Upper lobe of left lung (tissue), 6 donors: ENCODE measurements around the gene TCF7. TPM values are rescaled to one million over a fixed set of nuclear protein-coding genes. Genes with fewer than 3 reads are reported as not detected.
A peak's percentile ranks its signal among the peaks of the same experiment; 100 is the strongest.

Experiments used
- ATAC-seq, 2 donors: fragments of 200-7000 bp; cut with Tn5 transposase; one replicate each; pipeline ENCODE4 v1.9.1; 2022; ENCODE audit warnings: mild to moderate bottlenecking in 2 of 2, moderate library complexity in 2 of 2; ENCODE audit not compliant: low FRiP score in 2 of 2
- DNase-seq, 2 donors: peaks; one replicate each; pipeline ENCODE4 v3.0.0-alpha.2; 2019 to 2020
- H3K27ac ChIP-seq, 4 donors: fragments of 200-600 bp; sonication (generic); one replicate each; pipeline ENCODE4 v1.5.1; 2016 to 2019
- H3K27me3 ChIP-seq, 4 donors: fragments of 200-600 bp; sonication (generic); one replicate each; pipeline ENCODE4 v1.5.1; 2017 to 2019
- H3K36me3 ChIP-seq, 4 donors: fragments of 200-600 bp; sonication (generic); one replicate each; pipeline ENCODE4 v1.5.1; 2016 to 2019
- H3K4me1 ChIP-seq, 4 donors: fragments of 200-600 bp; sonication (generic); one replicate each; pipeline ENCODE4 v1.5.1; 2018 to 2019
- H3K4me3 ChIP-seq, 4 donors: fragments of 200-600 bp; sonication (generic); one replicate each; pipeline ENCODE4 v1.5.1; 2017 to 2019; ENCODE audit warnings: mild to moderate bottlenecking in 2 of 4, moderate library complexity in 1 of 4
- H3K9me3 ChIP-seq, 4 donors: fragments of 200-600 bp; sonication (generic); one replicate each; pipeline ENCODE4 v1.5.1; 2018 to 2019
- CTCF ChIP-seq, 6 experiments: fragments of 450-650 bp in 4 of 6; fragments of 200-600 bp in 2 of 6; sonication (generic) in 2 of 6; IDR thresholded peaks; one replicate each; pipeline ENCODE4 v1.5.1; 2016 to 2019; ENCODE audit warnings: antibody characterized with exemption in 6 of 6
- EP300 ChIP-seq, 4 donors: sonication (generic); formaldehyde crosslinking; IDR thresholded peaks; one replicate each; pipeline ENCODE4 v1.5.1; 2017; ENCODE audit warnings: antibody characterized with exemption in 4 of 4, control low read depth in 2 of 4
- POLR2A ChIP-seq, 4 donors: fragments of 450-650 bp; IDR thresholded peaks; one replicate each; pipeline ENCODE4 v1.5.1; 2016 to 2017; ENCODE audit warnings: antibody characterized with exemption in 4 of 4, mild to moderate bottlenecking in 2 of 4
- POLR2AphosphoS5 ChIP-seq, 2 donors: sonication (generic); formaldehyde crosslinking; IDR thresholded peaks; one replicate each; pipeline ENCODE4 v1.5.1; 2017; ENCODE audit warnings: antibody characterized with exemption in 2 of 2
- WGBS, 2 donors: methylation state at CpG; one replicate each; pipeline ENCODE4 v1.1.5; 2017 to 2018; 5-methylcytosine and 5-hydroxymethylcytosine counted together
- total RNA-seq, 6 donors: library from RNA; depleted of rRNA in 4 of 6; stranded (reverse); fragments of >200 nt in 4 of 6; gene quantifications; one replicate each; pipeline versions ENCODE4 v1.1.0 to v1.2.1, GENCODE V29; 2016 to 2021
- donor health status: DM: no; HTN: no; CAD: no; lungs with moderate emphysema.
- donor health status: DM: no; HTN: yes; CAD: no; lungs with severe emphysema.

The TCF7 gene
- total RNA-seq, 6 donors from 2014 or later, result 3.5 to 7.4 (median 5.8) TPM

- ATAC-seq, result no peak
- Histone ChIP-seq H3K36me3 (no peaks in the 10 kb centered on the region), H3K27me3 (no peaks in the 10 kb centered on the region), H3K27ac (no peak overlapping the region), H3K4me3 (no peak overlapping the region), H3K9me3 (no peaks in the 10 kb centered on the region), H3K4me1 (no peaks in the 10 kb centered on the region)
- no peak for TF ChIP-seq POLR2AphosphoS5 (IDR thresholded peaks at IDR 0.05)
- TF ChIP-seq POLR2A (IDR thresholded peaks at IDR 0.05), result no peak
- no peak for TF ChIP-seq EP300 (IDR thresholded peaks at IDR 0.05)
- TF ChIP-seq CTCF (IDR thresholded peaks at IDR 0.05), result no peak
- DNase-seq, result no peak
- 79 to 80% methylated on average over 8 of the region's 8 CpGs for WGBS, 2 donors
These were observed 28.1 kb upstream of the TCF7 start for GRCh38 chr5:134086225-134086942.

GRCh38 chr5:134086943-134087305 is 27.6 kb upstream of the TCF7 start:
- Histone ChIP-seq H3K36me3 (no peaks in the 10 kb centered on the region), H3K9me3 (no peaks in the 10 kb centered on the region), H3K27ac (no peak overlapping the region), H3K4me3 (no peak overlapping the region), H3K4me1 (no peaks in the 10 kb centered on the region), H3K27me3 (no peaks in the 10 kb centered on the region)
- 92 to 94% methylated on average over 12 of the region's 12 CpGs for WGBS, 2 donors
- DNase-seq, result no peak
- ATAC-seq, result no peak
- TF ChIP-seq POLR2AphosphoS5 (IDR thresholded peaks at IDR 0.05), result no peak

GRCh38 chr5:134088291-134088690 is 26.2 kb upstream of the TCF7 start:
- ATAC-seq (peak in 1 of 2 donors; percentile 6), DNase-seq (no peak)
- H3K27me3 ChIP-seq, result no peaks in the 10 kb centered on the region
- no peak for TF ChIP-seq CTCF (IDR thresholded peaks at IDR 0.05)
- TF ChIP-seq EP300 (IDR thresholded peaks at IDR 0.05), result no peak
- TF ChIP-seq POLR2AphosphoS5 (IDR thresholded peaks at IDR 0.05), result no peak
- TF ChIP-seq POLR2A (IDR thresholded peaks at IDR 0.05), result no peak
- H3K4me3 ChIP-seq, result no peak overlapping the region
- no peaks in the 10 kb centered on the region for H3K9me3 ChIP-seq
- no peaks in the 10 kb centered on the region for H3K4me1 ChIP-seq
- H3K27ac ChIP-seq, result no peak overlapping the region
- H3K36me3 ChIP-seq, result no peaks in the 10 kb centered on the region

GRCh38 chr5:134088994-134089560 is 25.4 kb upstream of the TCF7 start:
- WGBS, 2 donors, result 85 to 97% methylated on average over 4 of the region's 5 CpGs

GRCh38 chr5:134090522-134090921 is 24.0 kb upstream of the TCF7 start:
- no peak for ATAC-seq
- Histone ChIP-seq H3K36me3 (no peaks in the 10 kb centered on the region), H3K4me1 (no peaks in the 10 kb centered on the region), H3K4me3 (no peak overlapping the region), H3K27ac (no peak overlapping the region), H3K27me3 (no peaks in the 10 kb centered on the region), H3K9me3 (no peaks in the 10 kb centered on the region)
- TF ChIP-seq CTCF (IDR thresholded peaks at IDR 0.05) (no peak), POLR2A (IDR thresholded peaks at IDR 0.05) (no peak), POLR2AphosphoS5 (IDR thresholded peaks at IDR 0.05) (no peak), EP300 (IDR thresholded peaks at IDR 0.05) (no peak)
- DNase-seq, result no peak
- WGBS, 2 donors, result 51 to 65% methylated on average over 5 of the region's 5 CpGs

More at GRCh38 chr5:134088994-134089560, 25.4 kb upstream of the TCF7 start:
- DNase-seq, result no peak
- H3K27ac ChIP-seq, result no peak overlapping the region
- no peak for TF ChIP-seq POLR2AphosphoS5 (IDR thresholded peaks at IDR 0.05)
- TF ChIP-seq CTCF (IDR thresholded peaks at IDR 0.05), result no peak
- TF ChIP-seq POLR2A (IDR thresholded peaks at IDR 0.05), result no peak
- TF ChIP-seq EP300 (IDR thresholded peaks at IDR 0.05), result no peak
- H3K27me3 ChIP-seq, result no peaks in the 10 kb centered on the region
- H3K4me1 ChIP-seq, result no peaks in the 10 kb centered on the region
- no peak overlapping the region for H3K4me3 ChIP-seq
- H3K9me3 ChIP-seq, result no peaks in the 10 kb centered on the region
- ATAC-seq, result no peak
- H3K36me3 ChIP-seq, result no peaks in the 10 kb centered on the region
